HG03432 (cell line): ENCODE results near the gene CCR1.
"Not testable (repeated sequence)": the region's sequence is repeated elsewhere in the genome, so short reads cannot be mapped to it uniquely, and the experiment has no call there.

ENCODE experiments used
- ATAC-seq: cut with Tn5 transposase; IDR thresholded peaks from one replicate; pipeline ENCODE4 v1.9.1; 2021; ENCODE audit warnings: mild to moderate bottlenecking, moderate library complexity; ENCODE audit not compliant: unreplicated experiment

CCR1 gene

GRCh38 chr3:46184469-46184868, 23.6 kb downstream of the CCR1 start:
- ATAC-seq, result no peak

GRCh38 chr3:46183330-46183729, 24.8 kb downstream of the CCR1 start:
- ATAC-seq, result no peak

- no peak for ATAC-seq
Observed at GRCh38 chr3:46168583-46169345, 39.3 kb downstream of the CCR1 start.

GRCh38 chr3:46163556-46164041, 44.5 kb downstream of the CCR1 start:
- no peak for ATAC-seq

GRCh38 chr3:46162975-46163555, 45.0 kb downstream of the CCR1 start:
- ATAC-seq, result no peak

- ATAC-seq, result not testable (repeated sequence)
Observed at GRCh38 chr3:46157685-46158084, 50.4 kb downstream of the CCR1 start.

- ATAC-seq, result no peak
Observed at GRCh38 chr3:46154311-46154710, 53.8 kb downstream of the CCR1 start.
